GM18526 (cell line): ENCODE results near the gene TRHDE.

Source experiments
- POLR2A ChIP-seq: IDR thresholded peaks from 3 replicates; pipeline ENCODE4 v1.6.1; 2011; ENCODE audit not compliant: insufficient read length; ENCODE audit errors: extremely low read depth

TRHDE gene

GRCh38 chr12:72270961-72271360 lies 1.2 kb upstream of the TRHDE start:
- TF ChIP-seq POLR2A = no peak

- no peak for TF ChIP-seq POLR2A
Measured at GRCh38 chr12:72271451-72272090, 599 bp upstream of the TRHDE start.

GRCh38 chr12:72272731-72273498 lies 745 bp downstream of the TRHDE start:
- no peak for TF ChIP-seq POLR2A

GRCh38 chr12:72273499-72273837 lies 1.3 kb downstream of the TRHDE start:
- no peak for TF ChIP-seq POLR2A

- TF ChIP-seq POLR2A = no peak
Measured at GRCh38 chr12:72273851-72274351, 1.7 kb downstream of the TRHDE start.

GRCh38 chr12:72274931-72275330 lies 2.8 kb downstream of the TRHDE start:
- no peak for TF ChIP-seq POLR2A

GRCh38 chr12:72275526-72275925 lies 3.4 kb downstream of the TRHDE start:
- TF ChIP-seq POLR2A = no peak

- no peak for TF ChIP-seq POLR2A
Measured at GRCh38 chr12:72276181-72276805, 4.1 kb downstream of the TRHDE start.

- no peak for TF ChIP-seq POLR2A
Measured at GRCh38 chr12:72277415-72277814, 5.2 kb downstream of the TRHDE start.

- TF ChIP-seq POLR2A = no peak
Measured at GRCh38 chr12:72278894-72279293, 6.7 kb downstream of the TRHDE start.

- TF ChIP-seq POLR2A = no peak
Measured at GRCh38 chr12:72281126-72281525, 9.0 kb downstream of the TRHDE start.

- TF ChIP-seq POLR2A = no peak
Measured at GRCh38 chr12:72282721-72283120, 10.6 kb downstream of the TRHDE start.

GRCh38 chr12:72285861-72286260 lies 13.7 kb downstream of the TRHDE start:
- TF ChIP-seq POLR2A = no peak

GRCh38 chr12:72286526-72286925 lies 14.4 kb downstream of the TRHDE start:
- TF ChIP-seq POLR2A = no peak

- TF ChIP-seq POLR2A = no peak
Measured at GRCh38 chr12:72288436-72288835, 16.3 kb downstream of the TRHDE start.

- TF ChIP-seq POLR2A = no peak
Measured at GRCh38 chr12:72288911-72289310, 16.7 kb downstream of the TRHDE start.
